ENCODE data around the gene SEMA5B.

Gene SEMA5B

GRCh38 chr3:122994954-122995353 lies 32.6 kb downstream of the SEMA5B start:
- no peak for DNase-seq (ENCODE audit: low read depth, low spot score)

DNA sequence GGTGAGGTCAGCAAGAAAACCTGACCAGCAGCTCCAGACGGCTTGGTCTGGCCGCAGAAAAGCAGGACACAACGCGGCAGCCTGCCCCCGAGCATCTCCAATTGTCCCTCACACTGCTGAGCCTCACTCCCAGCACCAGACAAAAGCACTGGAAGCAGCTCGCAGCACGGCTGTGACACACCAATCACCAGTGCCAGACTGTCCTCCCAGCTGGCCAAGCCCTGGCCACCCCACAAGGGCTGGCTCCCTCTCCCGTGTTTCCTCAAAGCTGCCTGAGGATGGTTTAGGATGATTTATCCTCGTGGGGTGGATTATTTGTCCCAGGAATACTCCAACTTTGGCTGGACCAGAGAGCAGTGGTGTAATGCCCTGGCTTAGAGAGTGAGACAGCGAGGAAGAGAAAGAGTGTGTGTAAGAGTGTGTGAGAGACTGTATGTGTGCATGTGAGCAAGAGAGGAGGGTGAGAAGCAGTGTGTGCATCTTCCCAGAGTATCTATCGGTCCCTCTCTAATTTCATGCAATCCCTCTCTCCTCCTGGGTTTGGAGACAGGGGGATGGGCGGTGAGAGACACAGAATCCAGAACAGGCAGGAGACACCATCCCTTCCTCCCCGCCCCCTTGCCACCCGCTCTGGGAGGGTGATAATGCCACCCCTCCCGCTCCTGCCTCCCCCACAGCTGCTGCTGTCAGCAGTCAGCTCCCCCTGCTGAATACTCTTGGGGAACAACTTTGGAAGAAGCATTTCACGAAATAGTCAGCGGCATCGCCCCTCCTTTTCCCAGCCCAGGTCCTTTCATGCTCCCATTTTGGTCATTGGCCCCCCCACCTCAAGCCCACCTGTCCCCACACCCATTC lies 34.2 kb downstream of the SEMA5B start:
- peak; percentile 73 for DNase-seq (ENCODE audit: low read depth, low spot score)

GRCh38 chr3:122992676-122993075 lies 34.9 kb downstream of the SEMA5B start:
- no peak for DNase-seq (ENCODE audit: low read depth, low spot score)

DNA sequence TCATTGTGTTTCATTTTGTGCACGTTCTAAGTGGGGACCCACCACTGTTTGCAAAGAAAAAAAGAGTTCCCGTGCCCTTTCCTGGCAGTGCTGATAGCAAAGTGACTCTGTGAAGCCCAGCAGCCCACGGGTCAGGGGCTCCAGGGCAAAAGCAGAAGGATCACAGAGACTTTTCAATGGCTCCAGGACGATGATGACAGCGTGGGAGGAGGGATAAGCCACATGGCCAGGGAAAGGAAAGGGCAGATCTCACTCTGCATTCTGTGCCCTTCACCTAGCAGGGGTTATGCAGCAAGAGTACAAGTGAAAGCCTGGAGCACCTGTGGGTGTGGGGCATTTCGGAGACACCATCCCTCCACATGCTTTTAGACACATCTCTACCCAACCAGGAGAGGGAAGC lies 35.4 kb downstream of the SEMA5B start:
- no peak for DNase-seq (ENCODE audit: low read depth, low spot score)

DNA sequence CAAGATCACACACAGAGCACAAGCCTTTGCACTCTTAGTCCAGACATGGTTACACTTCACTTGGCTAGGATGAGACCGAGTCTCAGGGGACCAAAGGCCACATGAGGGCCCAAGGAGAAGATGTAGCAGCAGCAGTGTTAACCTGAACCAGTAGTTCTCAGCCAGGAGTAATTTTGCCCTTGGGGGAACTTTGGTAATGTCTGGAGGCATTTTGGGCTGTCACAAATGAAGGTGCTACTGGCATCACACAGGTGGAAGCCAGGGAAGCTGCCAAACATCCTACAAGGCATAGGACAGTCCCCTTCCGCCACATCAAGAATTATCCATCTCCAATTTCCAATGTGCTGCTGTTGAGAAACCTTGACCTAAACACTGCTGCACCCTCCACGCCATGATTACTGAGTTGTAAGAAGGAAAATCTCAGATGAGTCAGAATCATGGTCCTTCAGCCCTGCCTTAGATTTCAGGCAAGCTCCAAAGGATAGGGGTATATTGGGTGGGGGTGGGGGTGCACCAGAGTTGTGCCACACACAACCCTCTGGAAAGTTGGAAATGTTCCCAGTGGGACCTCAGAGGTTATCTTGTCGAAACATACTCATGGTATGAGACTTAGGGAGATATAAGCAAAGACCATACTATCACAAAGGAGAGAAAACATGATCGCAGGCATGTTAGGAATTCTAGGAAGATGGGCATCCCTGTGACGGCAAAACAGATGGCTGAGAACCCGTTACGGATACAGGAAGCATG lies 36.2 kb downstream of the SEMA5B start:
- no peak for DNase-seq (ENCODE audit: low read depth, low spot score)

- DNase-seq (ENCODE audit: low read depth, low spot score): no peak
These were observed 37.5 kb downstream of the SEMA5B start for GRCh38 chr3:122989856-122990575.

DNA sequence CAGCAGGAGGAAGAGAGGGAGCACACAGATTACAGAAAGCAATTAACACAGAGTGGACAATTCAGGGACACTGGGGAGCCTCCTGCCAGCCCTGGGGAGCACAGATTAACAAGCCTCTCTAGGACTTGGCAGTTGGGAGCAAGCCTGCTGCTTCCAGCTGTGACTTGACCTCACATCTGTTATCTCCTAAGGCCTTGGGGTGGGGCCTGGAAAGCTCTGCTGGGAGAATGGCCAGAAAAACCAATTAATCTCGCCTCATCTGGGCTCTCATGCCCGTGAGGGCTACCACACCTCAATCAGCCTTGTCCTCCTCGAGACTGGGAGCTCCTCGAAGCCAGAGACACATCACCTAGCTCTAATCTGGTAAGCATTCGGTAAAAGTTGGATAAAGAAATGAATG lies 39.1 kb downstream of the SEMA5B start:
- peak; percentile 36 for DNase-seq (ENCODE audit: low read depth, low spot score)

DNA sequence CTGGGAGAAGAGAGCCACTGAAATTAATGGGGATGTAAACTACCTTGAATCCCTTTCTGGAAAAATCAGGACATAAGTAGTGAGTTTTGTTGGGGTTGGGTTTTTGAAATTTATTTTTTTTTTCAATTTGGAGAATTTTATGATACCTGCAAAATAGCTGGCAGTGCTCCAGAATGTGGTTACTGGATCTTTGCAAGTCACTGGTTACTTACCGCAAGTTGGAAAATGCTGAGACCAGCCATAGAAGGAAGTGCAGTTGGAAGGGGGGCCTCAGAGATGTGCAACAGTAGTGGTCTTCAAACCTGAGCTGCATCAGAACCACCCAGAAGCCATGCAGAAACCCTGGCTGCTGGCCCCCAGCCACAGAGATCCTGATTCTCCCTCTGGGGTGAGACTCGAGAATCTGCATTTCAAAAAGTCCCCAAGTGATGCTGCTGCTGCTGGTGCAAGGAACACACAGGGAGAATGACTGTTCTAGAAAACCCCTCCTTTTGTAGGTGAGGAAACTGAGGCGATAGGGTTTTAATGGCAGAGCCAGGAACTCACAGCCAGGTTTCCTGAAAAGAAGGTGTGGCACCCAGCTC lies 39.7 kb downstream of the SEMA5B start:
- DNase-seq (ENCODE audit: low read depth, low spot score): no peak

DNA sequence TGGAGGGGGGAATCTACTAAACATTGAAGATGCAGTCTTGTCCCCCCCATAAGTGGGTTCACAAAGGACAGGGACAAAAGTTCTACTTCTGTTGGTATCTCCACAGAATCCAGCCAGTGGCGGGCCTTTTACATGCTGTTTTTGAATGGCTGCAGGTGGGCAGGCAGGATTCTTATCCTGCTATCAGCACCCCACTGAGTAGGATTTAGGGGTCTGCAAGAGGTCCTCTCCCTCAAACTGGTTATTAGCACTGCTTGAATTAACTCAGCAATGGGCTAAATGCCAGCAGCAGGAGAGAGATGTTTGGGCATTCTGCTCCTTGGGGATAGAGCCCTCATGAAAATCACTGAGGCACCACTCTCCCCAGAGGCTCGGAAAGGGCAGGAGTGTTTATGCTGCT lies 40.3 kb downstream of the SEMA5B start:
- DNase-seq (ENCODE audit: low read depth, low spot score): no peak

GRCh38 chr3:122986693-122987179 lies 40.8 kb downstream of the SEMA5B start:
- DNase-seq (ENCODE audit: low read depth, low spot score): no peak

- DNase-seq (ENCODE audit: low read depth, low spot score): no peak
These were observed 42.0 kb downstream of the SEMA5B start for GRCh38 chr3:122985539-122985938.

DNA sequence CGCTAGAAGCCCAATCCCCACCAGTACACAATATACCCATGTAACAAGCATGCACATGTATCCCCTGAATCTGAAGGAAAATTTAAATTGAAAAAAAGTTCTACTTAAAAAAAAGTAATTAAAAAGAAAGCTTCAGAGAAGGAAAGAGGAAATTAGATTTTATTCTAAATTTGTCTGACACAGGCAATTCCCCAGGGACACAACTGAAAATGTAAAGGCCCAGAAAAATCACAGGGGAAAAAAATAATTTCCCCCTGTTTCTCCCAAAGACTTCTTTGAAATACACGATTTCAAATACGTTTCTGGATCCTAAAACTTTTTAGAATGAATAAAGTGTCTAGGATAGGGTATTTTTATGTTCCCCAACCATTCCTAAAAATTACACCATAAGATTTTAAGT lies 42.9 kb downstream of the SEMA5B start:
- no peak for DNase-seq (ENCODE audit: low read depth, low spot score)

- peak; percentile 58 for DNase-seq (ENCODE audit: low read depth, low spot score)
These were observed 43.6 kb downstream of the SEMA5B start for GRCh38 chr3:122984007-122984406.

DNA sequence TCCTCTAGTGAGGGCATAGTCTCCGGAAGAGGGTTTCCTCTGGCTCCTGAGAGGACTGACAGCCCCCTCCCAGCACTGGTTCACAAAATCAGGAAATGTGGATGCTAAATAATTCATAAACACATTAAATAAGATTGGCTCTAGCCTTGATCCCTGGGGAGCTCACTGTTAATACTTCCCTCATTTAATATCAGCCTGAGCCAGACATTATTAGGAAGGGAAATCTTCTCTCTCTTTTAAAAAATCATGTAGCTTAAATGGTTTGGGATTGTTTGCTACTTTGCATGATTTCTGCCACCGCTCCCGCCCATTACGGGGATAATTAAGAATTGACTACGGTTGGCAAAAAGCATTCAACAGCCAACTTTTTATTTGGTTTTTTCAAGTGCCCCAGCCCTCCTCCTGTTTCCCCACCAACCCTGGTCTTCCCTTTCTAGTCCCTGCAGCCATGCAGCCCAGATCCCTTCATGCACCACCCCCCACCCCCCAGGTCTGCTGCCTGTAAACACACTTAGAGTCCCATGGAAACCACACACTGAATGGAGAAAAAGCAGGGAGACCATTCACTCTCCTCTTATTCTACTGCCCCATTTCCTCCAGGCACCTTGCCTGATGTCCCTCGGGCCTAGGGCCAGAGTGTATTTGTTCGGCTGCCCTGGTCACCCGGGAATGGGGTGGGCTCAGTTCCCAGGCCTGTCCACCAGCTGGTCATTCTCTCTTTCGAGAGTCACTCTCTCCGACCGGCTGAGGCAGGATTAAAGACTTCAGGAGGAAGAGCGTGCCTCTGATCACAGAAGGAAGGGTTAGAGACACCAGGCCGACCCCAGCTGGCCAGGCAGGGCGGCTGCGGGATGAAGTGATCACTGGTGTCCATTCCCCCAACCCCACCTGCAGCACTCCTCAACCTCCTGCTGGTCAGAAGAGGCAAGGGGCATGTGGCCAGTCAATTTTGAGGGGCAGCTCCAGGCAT lies 45.1 kb downstream of the SEMA5B start:
- DNase-seq (ENCODE audit: low read depth, low spot score): peak; percentile 84

GRCh38 chr3:122979211-122979610 lies 48.4 kb downstream of the SEMA5B start:
- DNase-seq (ENCODE audit: low read depth, low spot score): no peak

- no peak for DNase-seq (ENCODE audit: low read depth, low spot score)
These were observed 49.0 kb downstream of the SEMA5B start for GRCh38 chr3:122978569-122978968.

DNA sequence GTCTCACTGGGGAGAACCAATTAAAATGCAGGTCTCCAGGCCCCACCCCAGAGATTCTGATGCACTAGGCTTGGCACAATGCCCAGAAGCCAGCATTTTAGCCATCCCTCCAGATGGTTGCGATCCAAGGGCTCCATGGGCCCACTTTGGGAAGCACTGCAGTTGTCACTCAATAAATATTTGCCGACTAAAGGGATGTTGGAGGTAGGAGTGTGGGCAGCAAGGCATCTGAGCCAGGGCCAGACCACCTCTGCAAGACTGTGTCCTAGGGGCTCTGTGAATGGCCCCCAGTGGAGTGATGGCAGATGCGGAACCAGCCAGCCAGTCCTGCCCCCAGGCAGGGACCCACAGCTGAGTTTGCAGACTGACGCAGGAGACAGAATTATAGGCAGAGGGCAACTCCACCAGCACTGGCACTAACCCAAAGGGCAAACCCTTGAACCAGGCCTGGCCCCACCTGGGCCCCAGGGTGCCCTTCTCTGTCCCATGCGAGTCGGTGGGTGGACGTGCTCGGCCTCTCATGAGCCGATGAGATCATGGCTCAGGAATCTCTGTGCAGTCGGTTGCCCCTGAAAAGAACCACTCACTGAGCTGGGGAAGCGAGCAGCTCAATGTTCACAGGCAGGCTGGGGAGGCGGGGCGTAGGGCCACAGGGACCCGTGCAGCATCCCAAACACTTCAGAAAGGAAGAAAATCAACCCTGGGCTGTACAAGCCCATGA lies 49.7 kb downstream of the SEMA5B start:
- peak; percentile 89 for DNase-seq (ENCODE audit: low read depth, low spot score)

DNA sequence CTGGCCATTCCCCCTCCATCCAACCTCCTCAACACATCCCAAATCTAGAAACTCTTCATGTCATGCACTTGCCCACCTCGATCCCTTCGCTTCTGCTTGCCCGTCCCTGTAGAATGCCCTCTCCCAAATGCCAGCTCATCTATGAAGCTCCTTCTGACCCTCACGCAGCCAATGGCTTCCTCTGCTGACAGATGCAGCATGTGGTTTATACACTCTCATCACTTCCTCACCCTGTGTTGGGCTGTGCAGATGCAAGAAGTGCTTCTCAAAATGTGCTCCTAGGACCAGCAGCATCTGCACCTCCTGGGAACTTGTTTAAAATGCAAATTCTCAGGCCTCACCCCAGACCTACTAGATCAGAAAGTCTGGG lies 51.7 kb downstream of the SEMA5B start:
- no peak for DNase-seq (ENCODE audit: low read depth, low spot score)

DNA sequence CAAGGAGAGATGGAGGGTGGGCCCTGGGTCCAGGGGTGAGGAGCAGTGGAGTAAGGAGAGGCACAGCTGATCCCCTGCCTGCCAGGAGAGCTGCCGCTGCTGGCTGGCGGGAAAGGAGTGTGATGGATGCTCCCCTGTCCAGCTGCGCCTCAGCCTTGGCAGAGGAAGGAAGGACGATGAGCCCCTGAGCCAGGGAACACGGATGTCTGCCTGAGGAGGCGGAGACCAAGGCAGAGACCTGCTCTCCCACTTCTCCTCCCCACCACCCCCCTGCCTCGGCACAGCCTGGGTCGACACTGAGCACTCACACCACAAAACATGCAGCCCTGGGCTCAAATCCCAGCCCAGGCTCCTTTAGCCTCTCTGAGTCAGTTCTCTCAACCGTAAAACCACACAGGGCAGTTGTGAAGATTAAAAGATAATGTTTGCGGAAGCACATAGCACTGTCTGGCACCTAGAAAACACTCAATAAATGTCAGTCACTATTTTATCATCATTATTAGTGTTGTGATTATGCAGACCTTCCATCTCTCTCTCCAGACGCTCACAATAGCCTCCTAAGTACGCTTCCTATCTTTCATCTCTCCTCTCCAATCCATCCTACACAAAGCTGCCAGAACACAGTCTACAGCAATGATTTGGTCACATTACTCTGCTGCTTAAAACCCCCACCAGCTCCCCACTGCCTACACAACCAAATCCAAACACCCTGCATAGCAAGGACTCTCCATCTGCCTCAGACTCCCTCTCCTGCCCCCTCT lies 52.2 kb downstream of the SEMA5B start:
- DNase-seq (ENCODE audit: low read depth, low spot score): peak; percentile 83
